K562 (cell line): ENCODE measurements around the gene GNAI3. TPM values are rescaled to one million over a fixed set of nuclear protein-coding genes. Genes with fewer than 3 reads are reported as not detected.
A peak's percentile ranks its signal among the peaks of the same experiment; 100 is the strongest.

Source experiments
- GABPB2 ChIP-seq: fragments of 250-450 bp; sonication (Bioruptor Pico); conservative IDR thresholded peaks from 2 replicates; pipeline ENCODE4 v1.5.1; 2021; ENCODE audit warnings: mild to moderate bottlenecking
- HDGF ChIP-seq: fragments of 450-650 bp; IDR thresholded peaks from 2 replicates; pipeline ENCODE4 v1.6.1; 2016
- L3MBTL2 ChIP-seq: fragments of 450-650 bp; IDR thresholded peaks from 2 replicates; pipeline ENCODE4 v1.6.1; 2016; ENCODE audit warnings: mild to moderate bottlenecking, moderate library complexity
- MBD2 ChIP-seq: sonication (generic); IDR thresholded peaks from 2 replicates; pipeline ENCODE4 v1.6.1; 2016; ENCODE audit warnings: low read depth, borderline replicate concordance
- MYBL2 ChIP-seq, 2 experiments: fragments of 450-650 bp in 1 of 2; sonication (generic) in 1 of 2; formaldehyde crosslinking in 1 of 2; IDR thresholded peaks; 2 replicates each; pipeline versions ENCODE4 v1.6.1 to v1.8.1; 2017 to 2022; ENCODE audit warnings: borderline replicate concordance in 1 of 2, inconsistent platforms in 1 of 2, low read depth in 1 of 2, mild to moderate bottlenecking in 1 of 2, missing genetic modification reagents in 1 of 2, moderate library complexity in 1 of 2
- NONO ChIP-seq, 2 experiments: fragments of 200-400 bp in 1 of 2; fragments of 450-650 bp in 1 of 2; formaldehyde crosslinking in 1 of 2; IDR thresholded peaks; 2 replicates each; pipeline ENCODE4 v1.6.1; 2017; ENCODE audit warnings: low read depth in 2 of 2, mild to moderate bottlenecking in 2 of 2, moderate library complexity in 2 of 2, low read length in 1 of 2
- RBM17 ChIP-seq: fragments of 200-400 bp; formaldehyde crosslinking; IDR thresholded peaks from 2 replicates; pipeline ENCODE4 v1.6.1; 2017; ENCODE audit warnings: low read depth, mild to moderate bottlenecking, low read length, borderline replicate concordance
- SMARCA5 ChIP-seq: fragments of 450-650 bp; IDR thresholded peaks from 2 replicates; pipeline ENCODE4 v1.6.1; 2016
- SNRNP70 ChIP-seq: fragments of 200-400 bp; formaldehyde crosslinking; optimal IDR thresholded peaks from 2 replicates; pipeline ENCODE3; 2017; ENCODE audit warnings: low read depth, low read length
- ZC3H11A ChIP-seq: IDR thresholded peaks from 2 replicates; pipeline ENCODE4 v1.6.1; 2012; ENCODE audit warnings: low read depth, low read length, improper control_type of control experiment
- polyA plus RNA-seq, 8 experiments: library from polyadenylated mRNA; depleted of rRNA in 4 of 8; stranded (reverse) in 5 of 8; unstranded in 3 of 8; fragments of >200 nt; fragmentation: Nextera tagmentation in 2 of 8; fragmentation: Illumina TruSeq in 1 of 8; extraction: Ambion mirVana in 2 of 8; extraction: Trizol in 1 of 8; gene quantifications; 2 replicates each; pipeline versions ENCODE4 v1.2.1 to v1.2.3, GENCODE V29; 2011 to 2014; ENCODE audit warnings: inconsistent platforms in 1 of 8, missing spikeins in 1 of 8
- total RNA-seq, 7 experiments: library from RNA; depleted of rRNA in 6 of 7; stranded (reverse); fragments of >200 nt in 6 of 7; fragmentation: Illumina TruSeq in 2 of 7; extraction: Trizol in 2 of 7; gene quantifications; 2 replicates each; pipeline versions ENCODE4 v1.2.1 to v1.2.3, GENCODE V29; 2011 to 2021; ENCODE audit warnings: low replicate concordance in 1 of 7
- TF ChIP-seq, protein P1 (sequence below), 2 experiments: fragments of 450-650 bp; formaldehyde crosslinking in 1 of 2; IDR thresholded peaks; 2 replicates each; pipeline versions ENCODE4 v1.4.0 to v1.6.1; 2014 to 2020; ENCODE audit warnings: mild to moderate bottlenecking in 2 of 2, borderline replicate concordance in 1 of 2, low read depth in 1 of 2
- TF ChIP-seq, protein P2 (sequence below): sonication (generic); formaldehyde crosslinking; IDR thresholded peaks from 2 replicates; pipeline ENCODE4 v1.8.1; 2023; ENCODE audit warnings: mild to moderate bottlenecking, missing genetic modification reagents
- TF ChIP-seq, protein P3 (sequence below): sonication (generic); formaldehyde crosslinking; IDR thresholded peaks from 2 replicates; pipeline ENCODE4 v1.9.0; 2022; ENCODE audit warnings: mild to moderate bottlenecking, missing genetic modification reagents

GNAI3 gene
- total and polyA plus RNA-seq, 9 of the 15 experiments (the other 6 are each of a cell fraction or from before 2014, with no cell fraction given): 6.3 to 13.2 (median 8.9) TPM

DNA sequence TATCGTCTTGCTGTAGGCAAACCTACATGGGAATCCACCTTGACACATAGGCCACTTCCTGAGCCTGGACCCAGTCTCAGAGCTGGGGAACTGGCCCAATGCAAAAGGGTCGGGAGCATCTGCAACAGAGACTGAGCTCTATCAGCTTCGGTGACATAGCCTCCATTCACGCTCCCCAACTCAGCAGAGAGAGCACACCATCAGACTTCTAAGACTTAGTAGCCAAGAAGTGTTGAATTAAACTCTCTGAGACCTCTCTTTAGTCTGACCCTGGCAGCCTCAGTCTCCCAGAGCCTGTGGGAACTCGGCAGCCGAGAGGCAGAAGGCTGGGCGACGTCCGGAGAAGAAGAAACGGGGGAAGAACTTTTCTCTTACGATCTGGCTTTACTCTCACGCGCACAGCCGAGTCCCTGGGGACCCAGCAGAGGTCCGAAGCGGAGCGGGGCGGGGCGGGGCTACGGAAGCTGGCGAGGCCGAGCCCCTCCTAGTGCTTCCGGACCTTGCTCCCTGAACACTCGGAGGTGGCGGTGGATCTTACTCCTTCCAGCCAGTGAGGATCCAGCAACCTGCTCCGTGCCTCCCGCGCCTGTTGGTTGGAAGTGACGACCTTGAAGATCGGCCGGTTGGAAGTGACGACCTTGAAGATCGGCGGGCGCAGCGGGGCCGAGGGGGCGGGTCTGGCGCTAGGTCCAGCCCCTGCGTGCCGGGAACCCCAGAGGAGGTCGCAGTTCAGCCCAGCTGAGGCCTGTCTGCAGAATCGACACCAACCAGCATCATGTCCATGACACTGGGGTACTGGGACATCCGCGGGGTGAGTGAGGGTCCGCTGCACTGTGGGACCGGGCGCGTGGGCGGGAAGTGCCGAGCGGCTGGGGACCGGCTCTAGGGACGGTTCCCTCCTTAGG lies 107.5 kb downstream of the GNAI3 start, which contains the start of gene GSTM4 (continued):
- TF ChIP-seq, protein P1, sequence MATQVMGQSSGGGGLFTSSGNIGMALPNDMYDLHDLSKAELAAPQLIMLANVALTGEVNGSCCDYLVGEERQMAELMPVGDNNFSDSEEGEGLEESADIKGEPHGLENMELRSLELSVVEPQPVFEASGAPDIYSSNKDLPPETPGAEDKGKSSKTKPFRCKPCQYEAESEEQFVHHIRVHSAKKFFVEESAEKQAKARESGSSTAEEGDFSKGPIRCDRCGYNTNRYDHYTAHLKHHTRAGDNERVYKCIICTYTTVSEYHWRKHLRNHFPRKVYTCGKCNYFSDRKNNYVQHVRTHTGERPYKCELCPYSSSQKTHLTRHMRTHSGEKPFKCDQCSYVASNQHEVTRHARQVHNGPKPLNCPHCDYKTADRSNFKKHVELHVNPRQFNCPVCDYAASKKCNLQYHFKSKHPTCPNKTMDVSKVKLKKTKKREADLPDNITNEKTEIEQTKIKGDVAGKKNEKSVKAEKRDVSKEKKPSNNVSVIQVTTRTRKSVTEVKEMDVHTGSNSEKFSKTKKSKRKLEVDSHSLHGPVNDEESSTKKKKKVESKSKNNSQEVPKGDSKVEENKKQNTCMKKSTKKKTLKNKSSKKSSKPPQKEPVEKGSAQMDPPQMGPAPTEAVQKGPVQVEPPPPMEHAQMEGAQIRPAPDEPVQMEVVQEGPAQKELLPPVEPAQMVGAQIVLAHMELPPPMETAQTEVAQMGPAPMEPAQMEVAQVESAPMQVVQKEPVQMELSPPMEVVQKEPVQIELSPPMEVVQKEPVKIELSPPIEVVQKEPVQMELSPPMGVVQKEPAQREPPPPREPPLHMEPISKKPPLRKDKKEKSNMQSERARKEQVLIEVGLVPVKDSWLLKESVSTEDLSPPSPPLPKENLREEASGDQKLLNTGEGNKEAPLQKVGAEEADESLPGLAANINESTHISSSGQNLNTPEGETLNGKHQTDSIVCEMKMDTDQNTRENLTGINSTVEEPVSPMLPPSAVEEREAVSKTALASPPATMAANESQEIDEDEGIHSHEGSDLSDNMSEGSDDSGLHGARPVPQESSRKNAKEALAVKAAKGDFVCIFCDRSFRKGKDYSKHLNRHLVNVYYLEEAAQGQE (IDR thresholded peaks at IDR 0.05; ENCODE audit: borderline replicate concordance): 0 out of 2 replicates have a peak, but pooled peaks have one; percentile 9
- TF ChIP-seq, protein P1 (CRISPR knock-in tag; IDR thresholded peaks at IDR 0.05; ENCODE audit: low read depth): no peak; the same call in none of the 2 replicates
- TF ChIP-seq SNRNP70: no peak
- peak; percentile 70; the same call in 1 of the 2 replicates for TF ChIP-seq ZC3H11A
- no peak for TF ChIP-seq MYBL2 (IDR thresholded peaks at IDR 0.05; ENCODE audit: low read depth)
- TF ChIP-seq MYBL2 (CRISPR knock-in tag; IDR thresholded peaks at IDR 0.05; ENCODE audit: borderline replicate concordance): no peak
- TF ChIP-seq, protein P2, sequence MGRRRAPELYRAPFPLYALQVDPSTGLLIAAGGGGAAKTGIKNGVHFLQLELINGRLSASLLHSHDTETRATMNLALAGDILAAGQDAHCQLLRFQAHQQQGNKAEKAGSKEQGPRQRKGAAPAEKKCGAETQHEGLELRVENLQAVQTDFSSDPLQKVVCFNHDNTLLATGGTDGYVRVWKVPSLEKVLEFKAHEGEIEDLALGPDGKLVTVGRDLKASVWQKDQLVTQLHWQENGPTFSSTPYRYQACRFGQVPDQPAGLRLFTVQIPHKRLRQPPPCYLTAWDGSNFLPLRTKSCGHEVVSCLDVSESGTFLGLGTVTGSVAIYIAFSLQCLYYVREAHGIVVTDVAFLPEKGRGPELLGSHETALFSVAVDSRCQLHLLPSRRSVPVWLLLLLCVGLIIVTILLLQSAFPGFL (CRISPR knock-in tag): no peak
- TF ChIP-seq RBM17: no peak
- TF ChIP-seq MBD2: peak; percentile 25; the same call in 1 of the 2 replicates
- peak; percentile 76 for TF ChIP-seq L3MBTL2
- TF ChIP-seq, protein P3, sequence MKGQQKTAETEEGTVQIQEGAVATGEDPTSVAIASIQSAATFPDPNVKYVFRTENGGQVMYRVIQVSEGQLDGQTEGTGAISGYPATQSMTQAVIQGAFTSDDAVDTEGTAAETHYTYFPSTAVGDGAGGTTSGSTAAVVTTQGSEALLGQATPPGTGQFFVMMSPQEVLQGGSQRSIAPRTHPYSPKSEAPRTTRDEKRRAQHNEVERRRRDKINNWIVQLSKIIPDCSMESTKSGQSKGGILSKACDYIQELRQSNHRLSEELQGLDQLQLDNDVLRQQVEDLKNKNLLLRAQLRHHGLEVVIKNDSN (CRISPR knock-in tag): no peak
- TF ChIP-seq HDGF: no peak
- TF ChIP-seq NONO (IDR thresholded peaks at IDR 0.05; ENCODE audit: low read depth in 2 of 2, low read length in 1 of 2): 0 out of 4 replicates have a peak, but pooled peaks of 1 of the 2 experiments have one; percentile 66
- no peak for TF ChIP-seq SMARCA5
- no peak; the same call in 1 of the 2 replicates for TF ChIP-seq GABPB2 (CRISPR knock-in tag)
